Dedifferentiated amniotic fluid mesenchymal stem cell (primary cell): ENCODE results near the gene DNHD1.

Experiments
- DNase-seq: peaks from one replicate; pipeline ENCODE4 v3.0.0-alpha.2; 2016; ENCODE audit errors: extremely low spot score

DNHD1 gene

DNA sequence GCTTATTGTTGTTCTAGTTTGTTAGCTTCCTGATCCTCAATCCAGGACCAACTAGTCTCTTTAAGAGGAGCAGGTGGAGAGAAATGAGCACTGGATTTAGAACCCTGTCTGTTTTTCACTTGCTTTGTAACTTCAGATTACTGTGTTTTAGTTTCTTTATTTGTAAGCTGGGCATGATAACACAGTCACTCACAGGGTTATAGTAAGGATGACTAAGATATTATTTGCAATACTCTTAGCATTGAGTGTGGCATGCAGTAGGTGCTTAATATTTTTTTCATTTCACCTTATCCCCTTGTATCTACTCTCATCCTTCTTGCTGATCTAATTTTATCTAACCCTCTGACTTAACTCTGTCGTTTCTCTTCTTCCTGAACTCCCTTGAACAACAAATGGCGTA lies 33.8 kb downstream of the DNHD1 start:
- no peak for DNase-seq

DNA sequence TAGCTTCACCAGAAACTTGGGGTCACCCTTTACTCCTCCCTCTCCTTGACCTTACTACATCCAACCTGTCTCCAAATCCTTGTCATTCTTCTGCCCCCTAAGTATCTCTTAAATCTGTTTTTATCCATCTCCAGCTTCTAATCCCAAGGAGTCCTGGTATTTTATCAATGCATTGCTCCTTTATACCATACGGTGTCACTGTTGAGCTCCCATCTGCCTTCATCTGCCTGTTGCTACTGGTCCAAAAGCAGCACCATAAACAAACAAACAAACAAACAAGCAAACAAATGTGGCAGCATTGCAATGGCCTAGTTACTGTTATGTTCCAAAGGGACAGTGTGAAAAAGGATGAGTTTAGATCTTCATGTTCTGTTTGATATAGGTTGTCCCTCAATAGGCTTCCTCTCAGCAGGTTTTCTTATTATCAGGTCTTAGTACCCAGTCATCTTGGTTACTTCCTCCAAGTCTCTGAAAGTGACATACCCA lies 34.2 kb downstream of the DNHD1 start:
- DNase-seq: peak; percentile 58

DNA sequence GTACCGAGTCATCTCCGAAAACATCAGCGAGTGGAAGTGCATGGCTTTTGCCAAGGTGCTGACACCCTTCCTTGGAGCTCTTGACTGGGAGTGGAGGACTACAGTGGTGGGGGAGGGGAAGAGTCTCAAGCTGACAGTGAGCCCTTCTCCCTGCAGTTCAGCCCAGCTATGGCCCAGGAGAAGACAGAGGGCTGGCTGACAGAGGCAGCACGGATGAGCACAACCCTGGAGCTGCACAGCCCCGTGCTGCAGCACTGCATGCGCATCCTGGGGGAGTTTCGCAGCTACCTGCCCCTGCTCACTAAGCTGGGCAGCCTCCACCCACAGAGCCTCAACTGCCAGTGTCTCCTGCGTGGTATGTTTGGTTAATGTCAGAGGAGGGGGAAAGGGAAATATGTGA lies 41.4 kb downstream of the DNHD1 start:
- no peak for DNase-seq

DNA sequence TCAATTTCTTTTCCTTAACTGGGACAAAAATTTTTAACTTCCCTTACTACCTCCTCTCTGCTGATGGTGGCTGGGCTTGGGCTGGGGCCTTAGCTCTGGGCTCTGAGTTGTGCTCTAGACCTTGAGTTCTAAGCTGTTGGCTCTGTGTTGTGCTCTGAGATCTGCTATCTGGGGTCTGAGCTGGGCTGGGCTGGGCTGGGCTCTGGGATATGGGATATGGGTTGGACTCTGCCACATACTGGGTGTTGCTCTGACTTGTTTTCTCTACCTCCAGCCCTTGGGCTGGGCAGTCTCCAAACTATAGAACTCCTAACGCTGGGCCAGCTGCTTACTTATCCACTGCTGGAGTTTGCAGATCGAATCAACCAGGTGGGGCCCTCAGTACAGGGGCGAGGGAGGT lies 41.9 kb downstream of the DNHD1 start:
- no peak for DNase-seq

DNA sequence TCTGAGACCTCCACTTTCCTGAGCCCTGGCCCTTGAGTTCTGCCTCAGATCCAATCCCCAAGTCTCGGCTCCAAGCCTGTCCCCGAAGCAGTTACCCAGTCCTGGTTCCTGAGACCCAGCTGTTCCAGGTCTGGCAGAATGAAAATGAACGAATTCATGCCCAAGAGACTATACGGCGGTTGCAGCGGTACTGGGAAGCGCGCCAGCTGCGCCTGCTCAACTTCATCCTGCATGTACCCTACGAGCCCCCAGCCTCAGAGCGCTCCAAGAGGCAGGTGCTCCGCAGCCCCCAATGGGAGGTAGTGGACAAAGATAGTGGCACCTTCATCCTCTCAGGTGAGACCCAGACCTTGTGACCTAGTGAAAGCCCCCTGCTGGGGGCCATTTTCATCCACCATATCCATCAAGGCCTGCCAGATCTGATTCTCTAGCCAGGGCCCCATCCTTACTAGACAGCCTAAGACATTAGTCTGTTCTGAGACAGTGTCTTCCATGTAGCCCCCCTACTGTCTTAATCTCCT lies 42.7 kb downstream of the DNHD1 start:
- DNase-seq: no peak

DNA sequence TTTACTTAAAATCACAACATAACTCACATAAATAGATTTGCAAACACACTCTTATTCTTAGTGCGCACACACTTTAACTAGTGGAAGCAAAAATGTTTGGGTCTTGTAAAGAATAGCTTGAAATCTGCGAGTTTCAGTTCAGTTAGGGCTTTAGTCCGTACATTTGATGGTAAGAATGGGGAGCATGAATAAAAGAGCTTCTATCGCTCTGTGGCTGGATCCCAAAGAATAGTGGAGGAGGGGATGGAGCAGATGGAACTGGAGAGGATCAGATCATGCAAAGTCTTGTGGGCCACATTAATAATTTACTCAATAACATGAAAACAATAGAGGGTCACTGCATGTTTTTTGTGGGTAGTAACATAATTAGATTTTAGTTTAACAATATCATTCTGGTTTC lies 44.3 kb downstream of the DNHD1 start:
- DNase-seq: no peak

DNA sequence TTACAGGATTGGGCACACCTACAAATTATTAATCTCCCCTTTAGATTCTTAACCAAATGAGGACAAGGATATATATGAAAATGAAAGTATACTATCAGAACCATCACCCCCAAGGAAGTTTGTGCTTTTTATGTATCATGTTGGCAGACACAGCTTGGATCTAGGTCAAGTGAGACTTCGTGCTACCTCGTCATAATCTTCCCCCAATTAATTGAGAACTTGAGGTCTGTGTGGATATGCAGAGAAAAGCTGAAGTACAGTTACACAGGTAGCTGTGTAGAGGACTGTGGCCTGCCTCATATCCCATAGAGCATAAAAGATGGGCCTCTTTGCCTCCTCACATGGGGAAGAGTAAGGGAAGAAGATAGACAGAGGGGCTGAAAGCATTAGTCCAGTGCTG lies 45.6 kb downstream of the DNHD1 start:
- DNase-seq: no peak

DNA sequence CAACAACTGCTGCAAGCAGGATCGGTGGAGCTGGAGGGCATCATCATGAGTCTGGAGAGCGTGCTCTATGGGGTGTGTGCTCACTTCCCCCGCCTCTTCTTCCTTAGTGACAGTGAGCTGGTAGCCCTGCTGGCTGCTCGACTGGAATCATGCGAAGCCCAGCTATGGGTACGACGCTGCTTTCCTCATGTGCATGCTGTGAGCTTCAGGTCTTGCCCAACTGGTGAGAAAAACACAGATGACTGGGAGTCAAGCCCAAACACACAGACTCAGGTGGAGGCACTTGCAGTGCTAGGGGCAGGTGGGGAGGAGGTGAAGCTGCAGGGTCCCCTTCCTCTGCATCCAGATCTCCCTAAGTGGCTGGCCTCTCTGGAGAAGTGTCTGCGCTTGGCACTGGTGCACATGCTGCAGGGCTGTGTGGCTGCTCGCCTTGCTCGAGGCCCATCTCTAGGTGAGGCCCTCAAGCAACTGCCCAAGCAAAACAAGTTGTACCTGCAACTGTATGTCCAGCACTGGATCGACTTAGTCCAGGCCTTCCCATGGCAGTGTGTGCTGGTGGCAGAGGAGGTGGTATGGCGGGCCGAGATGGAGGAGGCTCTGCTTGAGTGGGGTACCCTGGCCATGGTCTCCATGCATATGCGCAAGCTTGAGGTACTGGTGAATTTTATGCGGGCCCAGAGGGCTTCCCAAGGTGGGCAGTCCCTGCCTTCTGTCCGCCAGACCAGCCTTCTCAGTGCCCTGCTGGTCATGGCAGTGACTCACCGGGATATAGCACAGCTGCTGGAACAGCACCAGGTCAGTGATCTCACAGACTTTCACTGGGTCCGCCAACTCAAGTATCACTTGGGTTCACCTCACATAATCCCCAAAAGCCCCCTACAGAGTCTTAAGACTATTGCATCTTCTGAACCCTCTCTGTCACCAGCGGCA lies 48.1 kb downstream of the DNHD1 start:
- DNase-seq: no peak

DNA sequence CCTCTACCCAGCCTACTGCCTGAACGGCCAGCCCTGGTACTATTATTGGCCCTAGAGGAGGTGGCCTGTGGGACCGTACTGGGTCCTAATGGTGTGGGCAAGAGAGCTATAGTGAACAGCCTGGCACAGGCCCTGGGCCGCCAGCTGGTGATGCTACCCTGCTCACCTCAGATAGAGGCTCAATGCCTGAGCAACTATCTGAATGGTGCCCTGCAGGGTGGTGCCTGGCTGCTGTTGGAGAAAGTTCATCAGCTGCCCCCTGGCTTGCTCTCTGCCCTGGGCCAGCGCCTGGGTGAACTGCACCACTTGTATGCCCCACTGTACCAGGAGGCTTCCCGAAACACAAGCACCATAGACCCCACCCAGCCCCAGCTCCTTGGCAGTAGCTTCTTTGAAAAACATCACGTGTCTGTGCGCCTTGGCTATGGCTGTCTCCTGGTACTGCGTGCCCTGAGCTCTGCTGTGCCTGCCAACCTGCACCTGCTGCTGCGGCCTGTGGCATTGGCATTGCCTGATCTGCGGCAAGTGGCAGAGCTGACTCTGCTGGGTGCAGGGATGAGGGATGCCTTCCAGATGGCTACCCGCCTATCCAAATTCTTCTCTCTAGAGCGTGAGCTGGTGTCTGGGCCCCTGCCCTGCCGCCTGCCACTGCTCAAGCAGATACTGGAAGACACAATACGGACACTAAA lies 49.0 kb downstream of the DNHD1 start:
- DNase-seq: no peak

DNA sequence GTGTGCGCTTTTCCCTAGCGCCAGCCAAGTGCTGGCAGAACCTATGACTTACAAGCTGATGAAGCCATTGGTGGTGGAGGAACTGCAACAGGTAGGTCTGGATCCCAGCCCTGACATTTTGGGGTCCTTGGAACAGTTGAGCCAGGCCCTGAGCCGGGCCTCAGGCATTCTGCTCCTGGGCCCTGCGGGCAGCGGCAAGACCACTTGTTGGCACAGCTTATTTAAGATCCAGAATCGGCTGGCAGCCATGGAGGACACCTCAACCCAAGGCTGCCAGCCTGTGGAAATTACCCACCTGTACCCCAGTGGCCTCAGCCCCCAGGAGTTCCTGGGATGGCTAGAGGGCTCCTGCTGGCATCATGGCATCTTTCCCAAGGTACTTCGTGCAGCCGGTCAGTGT lies 49.7 kb downstream of the DNHD1 start:
- no peak for DNase-seq

DNA sequence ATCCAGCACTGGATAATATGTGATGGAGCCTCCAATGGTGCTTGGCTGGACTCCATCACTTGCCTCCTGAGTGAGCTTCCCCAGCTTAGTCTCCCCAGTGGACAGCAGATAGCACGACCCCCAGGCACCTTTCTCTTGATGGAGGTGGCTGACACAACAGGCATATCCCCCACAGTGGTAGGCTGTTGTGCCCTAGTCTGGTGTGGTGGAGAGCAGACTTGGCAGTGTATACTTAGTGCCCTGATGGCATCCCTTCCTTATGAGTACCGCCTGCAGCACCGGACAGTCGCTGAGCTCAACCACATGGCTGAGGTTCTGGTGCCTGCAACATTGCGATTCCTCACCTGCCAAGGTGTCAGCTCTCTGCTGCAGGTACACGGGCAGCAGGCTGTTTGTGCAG lies 50.1 kb downstream of the DNHD1 start:
- DNase-seq: no peak

DNA sequence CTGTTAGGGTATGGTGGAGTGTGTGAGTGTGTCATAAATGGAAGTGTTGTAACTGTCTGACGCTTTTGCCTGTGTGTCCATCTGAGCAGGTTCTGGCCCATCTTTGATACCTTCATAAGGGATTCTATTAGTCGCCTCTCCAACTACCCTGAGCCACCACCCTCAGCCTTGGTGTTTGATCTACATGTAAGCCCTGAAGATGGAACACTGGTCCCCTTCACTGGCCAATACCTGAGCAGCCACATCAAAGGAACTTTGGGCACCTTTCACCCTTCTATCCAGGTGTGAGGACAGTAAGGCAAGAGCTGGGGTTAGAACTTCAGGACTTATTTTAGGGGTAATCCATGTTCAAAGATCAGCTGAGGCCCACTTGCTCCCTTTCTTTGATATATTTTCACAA lies 51.0 kb downstream of the DNHD1 start:
- no peak for DNase-seq

DNA sequence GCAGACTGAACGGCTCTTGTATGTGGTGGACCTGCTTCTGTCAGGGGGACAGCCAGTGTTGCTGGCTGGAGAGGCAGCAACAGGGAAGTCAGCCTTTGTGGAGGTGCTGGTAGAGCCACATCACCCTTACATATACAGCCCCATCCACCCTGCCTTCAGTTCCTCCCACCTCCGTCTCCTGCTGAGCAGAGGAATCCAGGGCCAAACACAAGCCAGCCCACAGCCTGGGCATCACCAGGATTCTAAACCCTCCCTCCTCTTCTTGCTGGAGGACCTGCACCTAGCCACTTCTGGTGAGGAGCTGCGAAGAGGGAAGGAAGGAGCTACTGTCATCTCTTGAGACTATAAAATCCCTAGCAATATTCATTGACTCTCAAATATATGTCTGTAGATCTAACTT lies 51.6 kb downstream of the DNHD1 start:
- no peak for DNase-seq

DNA sequence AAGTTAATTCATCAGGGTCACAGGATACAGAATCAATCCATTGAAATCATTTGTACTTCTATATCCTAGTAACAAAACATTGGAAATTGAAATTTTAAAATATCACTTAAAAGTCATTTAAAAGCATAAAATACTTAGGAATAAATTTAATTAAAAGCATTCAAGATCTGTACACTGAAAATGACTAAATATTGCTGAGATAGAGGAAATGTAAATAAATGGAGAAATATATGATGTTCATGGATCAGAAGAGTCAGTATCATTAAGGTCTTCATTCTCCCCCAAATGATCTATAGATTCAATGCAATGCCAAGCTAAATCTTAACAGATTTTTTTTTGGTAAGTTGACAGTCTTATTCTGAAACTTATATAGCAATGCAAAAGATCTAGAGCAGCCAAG lies 56.6 kb downstream of the DNHD1 start:
- no peak for DNase-seq

DNA sequence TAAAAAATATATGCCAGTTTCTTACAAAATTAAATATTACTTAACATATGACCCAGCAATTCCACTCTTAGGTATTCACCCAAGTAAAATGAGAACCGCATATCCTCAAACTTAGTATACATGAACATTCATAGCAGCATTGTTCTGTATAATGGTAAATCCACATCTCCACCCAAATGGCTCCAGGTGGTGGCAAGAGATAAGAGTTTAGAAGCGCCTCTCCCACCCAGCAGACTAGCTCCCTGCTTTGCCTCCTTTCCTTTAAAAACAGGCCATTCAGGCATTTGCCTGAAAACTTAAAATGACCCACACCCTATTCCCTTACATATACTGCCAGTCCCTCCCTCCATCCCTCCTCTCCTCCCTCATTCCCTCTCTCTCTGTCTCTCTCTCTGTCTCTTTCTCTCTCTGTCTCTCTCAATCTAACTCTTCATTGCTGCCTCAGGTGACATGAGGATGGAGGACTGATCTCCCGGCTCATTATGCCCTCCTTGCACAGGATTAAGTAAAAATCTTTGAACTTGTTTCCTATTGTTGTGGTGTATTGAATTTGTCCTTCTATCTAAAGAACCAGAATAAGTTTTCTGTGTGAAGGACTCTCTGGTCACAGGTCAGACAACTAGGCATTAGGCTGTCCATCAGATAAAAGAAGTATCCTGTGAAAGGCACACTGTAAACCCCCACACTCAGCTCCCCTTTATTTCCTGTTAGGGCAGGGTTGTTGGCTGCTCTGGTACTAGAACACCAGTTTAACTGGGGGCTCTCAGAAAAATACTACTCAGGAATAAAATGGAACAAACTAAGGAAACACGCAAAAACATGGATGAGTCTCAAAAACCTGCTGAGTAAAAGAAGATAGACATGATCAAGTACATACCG lies 58.0 kb downstream of the DNHD1 start:
- DNase-seq: no peak

DNA sequence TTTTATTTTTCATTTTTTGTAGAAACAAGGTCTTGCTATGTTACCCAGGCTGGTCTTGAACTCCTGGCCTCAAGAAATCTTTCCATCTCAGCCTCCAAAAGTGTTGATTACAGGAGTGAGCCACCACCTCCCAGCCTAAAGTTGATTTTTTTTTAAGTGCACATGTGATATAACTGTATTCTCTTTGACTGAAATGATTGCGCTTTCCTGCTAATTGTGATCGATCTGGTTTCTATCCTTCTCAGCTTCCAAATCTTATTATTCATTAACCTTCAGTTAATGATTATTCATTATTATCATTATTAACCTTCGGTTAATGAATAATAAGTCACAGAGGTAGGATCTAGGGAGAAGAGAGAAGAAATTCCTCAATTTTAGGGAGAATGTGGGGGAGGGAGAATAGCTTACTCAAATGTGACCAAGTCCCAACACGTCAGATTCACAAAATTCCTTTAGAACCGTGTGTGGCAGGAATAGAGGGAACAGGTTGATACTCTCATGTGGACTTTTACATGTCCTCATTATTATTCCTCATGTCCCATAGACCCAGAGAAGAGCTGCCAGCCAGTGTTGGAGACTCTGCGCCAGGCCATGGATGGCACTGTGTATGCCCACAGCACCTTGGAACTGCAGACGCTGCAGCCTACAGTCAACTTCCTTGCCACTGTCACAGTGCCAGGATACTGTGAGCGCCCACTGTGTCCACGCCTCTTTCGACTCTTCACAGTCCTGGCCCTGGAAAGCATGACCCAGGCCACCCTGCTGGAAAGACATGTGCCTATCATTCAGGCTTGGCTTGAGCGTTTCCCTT lies 59.3 kb downstream of the DNHD1 start:
- DNase-seq: no peak

DNA sequence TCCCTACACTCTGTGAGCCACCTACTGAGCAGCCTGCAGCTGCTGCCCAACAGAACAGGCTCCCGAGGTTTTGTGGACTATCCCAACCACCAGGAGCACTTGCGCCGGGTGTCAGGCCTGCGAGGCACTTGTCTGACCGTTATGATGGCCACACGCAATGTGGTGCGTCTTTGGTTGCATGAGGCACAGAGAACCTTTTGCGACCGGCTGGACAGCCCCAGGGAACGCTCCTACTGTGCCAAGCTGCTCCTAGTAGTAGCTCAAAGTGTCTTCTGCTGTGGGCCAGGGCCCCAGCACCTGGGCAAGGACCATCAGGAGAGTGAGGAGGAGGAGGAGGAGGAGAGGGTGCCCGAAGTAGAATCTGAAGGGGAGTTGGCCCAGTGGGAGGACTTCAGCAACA lies 60.0 kb downstream of the DNHD1 start:
- DNase-seq: no peak

DNA sequence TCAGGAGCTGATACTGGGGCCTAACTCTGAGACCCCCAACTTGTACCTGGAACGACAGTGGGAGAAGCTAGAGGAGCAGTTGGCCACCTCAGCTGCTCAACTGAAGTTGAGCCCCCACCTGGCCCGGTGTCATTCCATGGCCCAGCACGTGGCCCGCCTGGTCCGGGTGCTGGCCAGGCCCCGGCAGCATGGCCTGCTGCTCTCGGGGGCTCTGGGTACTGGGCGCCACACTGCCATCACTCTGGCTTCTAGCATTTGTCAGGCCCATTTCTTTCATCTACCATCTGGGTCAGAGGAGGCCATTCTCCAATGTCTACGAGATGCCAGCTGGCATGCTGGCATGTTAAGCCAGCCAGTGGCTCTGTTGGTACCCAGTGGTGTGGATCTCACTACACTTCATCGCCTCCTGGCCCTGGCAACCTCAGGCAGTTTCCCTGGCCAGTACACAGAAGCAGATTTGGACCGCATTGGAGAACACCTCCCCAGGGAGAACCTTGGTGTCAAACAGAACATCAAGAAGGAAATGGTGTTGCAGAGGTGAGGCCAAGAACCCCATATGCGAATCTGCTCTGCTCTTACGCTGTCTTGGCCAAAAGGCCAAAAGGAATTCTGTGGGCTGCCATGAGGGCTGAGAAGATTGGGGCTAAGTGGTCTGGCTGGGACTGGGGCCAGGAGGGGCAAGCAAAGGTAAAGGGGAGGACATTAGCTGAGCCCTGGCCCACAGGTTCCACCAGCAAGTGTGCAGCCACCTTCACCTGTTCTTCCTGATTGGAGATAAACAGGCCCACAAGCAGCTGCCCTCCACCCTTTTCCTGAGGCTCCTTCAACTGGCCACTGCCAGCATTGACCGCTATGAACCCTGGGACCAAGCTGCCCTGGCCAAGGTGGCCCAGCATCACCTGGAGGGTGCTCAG lies 60.9 kb downstream of the DNHD1 start:
- DNase-seq: no peak

DNA sequence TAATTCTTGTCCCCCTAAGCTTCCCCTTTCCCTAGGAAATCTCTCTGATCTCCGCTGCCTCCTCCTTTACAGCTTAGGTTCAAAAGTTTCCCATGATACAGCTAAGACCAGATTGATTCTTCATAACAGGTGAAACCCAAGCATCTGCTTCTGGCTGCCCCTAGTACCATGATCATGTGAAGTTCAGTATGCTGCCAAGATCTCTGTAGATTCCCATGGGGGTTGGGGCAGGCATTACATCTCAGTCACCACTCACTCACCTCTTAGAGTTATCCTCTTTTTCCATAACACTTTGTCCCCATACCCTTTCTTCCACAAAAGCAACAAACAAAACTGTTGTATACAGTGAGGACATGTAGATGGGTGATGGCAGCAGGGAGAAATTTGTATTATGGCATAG lies 62.3 kb downstream of the DNHD1 start:
- no peak for DNase-seq

DNA sequence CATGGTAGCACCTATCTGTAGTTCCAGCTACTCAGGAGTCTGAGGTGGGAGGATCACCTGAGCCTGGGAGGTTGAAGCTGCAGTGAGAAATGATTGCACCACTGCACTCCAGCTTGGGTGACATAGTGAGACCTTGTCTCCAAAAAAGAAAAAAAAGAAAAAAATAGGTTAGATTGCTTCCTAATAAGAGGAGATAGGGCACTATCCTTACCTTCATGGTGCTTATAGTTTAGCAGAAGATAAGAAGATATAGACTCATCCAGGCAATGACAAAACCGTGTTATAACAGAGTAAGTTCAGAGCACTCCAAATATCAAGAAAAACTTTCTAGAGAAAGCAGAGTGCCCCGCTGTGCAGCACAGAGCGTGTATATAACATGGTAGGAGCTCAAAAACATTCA lies 64.2 kb downstream of the DNHD1 start:
- no peak for DNase-seq
